ENCODE results near the gene FXR2. TPM values are rescaled to one million over a fixed set of nuclear protein-coding genes. Genes with fewer than 3 reads are reported as not detected.

FXR2 gene
- total and polyA plus RNA-seq, 2 experiments from 2014 or later, result 10.9 to 24.4 TPM

DNA sequence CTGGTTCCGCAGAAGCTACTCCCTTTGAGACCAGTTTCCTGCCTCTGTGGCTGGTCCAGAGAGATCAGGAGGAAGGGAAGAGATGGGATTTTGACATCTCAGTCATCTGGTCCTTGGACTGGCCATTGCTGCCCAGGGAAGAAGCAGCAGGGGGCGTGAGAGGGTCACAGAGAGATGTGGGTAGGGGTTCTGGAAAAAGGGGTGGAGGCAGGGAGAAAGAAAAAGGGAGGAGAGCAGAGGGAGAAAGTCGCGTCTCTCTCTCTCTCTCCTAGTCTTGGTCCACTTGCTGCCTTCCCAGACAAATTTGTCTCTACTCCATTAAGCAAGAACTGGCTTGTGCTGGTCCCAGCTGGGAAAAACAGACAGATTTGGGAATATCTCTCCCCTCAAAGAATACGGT, 19.7 kb upstream of the FXR2 start (continued):
- TF ChIP-seq, protein P1, sequence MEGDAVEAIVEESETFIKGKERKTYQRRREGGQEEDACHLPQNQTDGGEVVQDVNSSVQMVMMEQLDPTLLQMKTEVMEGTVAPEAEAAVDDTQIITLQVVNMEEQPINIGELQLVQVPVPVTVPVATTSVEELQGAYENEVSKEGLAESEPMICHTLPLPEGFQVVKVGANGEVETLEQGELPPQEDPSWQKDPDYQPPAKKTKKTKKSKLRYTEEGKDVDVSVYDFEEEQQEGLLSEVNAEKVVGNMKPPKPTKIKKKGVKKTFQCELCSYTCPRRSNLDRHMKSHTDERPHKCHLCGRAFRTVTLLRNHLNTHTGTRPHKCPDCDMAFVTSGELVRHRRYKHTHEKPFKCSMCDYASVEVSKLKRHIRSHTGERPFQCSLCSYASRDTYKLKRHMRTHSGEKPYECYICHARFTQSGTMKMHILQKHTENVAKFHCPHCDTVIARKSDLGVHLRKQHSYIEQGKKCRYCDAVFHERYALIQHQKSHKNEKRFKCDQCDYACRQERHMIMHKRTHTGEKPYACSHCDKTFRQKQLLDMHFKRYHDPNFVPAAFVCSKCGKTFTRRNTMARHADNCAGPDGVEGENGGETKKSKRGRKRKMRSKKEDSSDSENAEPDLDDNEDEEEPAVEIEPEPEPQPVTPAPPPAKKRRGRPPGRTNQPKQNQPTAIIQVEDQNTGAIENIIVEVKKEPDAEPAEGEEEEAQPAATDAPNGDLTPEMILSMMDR (conservative IDR thresholded peaks at IDR 0.05; ENCODE audit: low read depth in 2 of 2), result peak; percentile 83 to 94
- TF ChIP-seq, protein P2, sequence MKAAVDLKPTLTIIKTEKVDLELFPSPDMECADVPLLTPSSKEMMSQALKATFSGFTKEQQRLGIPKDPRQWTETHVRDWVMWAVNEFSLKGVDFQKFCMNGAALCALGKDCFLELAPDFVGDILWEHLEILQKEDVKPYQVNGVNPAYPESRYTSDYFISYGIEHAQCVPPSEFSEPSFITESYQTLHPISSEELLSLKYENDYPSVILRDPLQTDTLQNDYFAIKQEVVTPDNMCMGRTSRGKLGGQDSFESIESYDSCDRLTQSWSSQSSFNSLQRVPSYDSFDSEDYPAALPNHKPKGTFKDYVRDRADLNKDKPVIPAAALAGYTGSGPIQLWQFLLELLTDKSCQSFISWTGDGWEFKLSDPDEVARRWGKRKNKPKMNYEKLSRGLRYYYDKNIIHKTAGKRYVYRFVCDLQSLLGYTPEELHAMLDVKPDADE (IDR thresholded peaks at IDR 0.05), result no peak

DNA sequence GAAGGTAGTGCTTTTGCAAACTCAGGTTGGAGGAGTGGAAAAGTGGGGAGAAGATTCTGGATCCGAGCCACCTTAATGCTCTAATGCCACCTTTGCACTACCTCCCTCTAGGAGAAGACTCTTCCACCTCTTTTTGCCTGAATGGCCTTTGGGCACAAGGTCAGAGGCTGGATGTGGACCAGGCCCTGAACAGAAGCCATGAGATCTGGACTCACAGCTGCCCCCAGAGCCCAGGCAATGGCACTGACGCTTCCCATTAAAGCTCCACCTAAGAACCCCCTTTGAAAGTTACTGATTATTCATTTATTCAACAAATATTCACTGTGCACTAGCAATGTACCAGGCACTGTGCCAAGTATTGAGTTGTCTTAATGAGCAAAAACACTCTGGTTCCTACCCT, 18.4 kb upstream of the FXR2 start:
- Histone ChIP-seq H3K4me2 (no peak overlapping the region), H3K4me3 (no peak overlapping the region), H3F3A (replicated peaks; ENCODE audit: low read depth) (0 out of 2 replicates have a peak, but pooled peaks cover 7% of the 10 kb centered on the region), H3K4me1 (ENCODE audit: insufficient read depth) (peaks cover 7% of the 10 kb centered on the region; the same call in 1 of the 2 replicates), H3K9me2 (ENCODE audit: insufficient read depth) (no peaks in the 10 kb centered on the region), H3K79me2 (replicated peaks; ENCODE audit: insufficient read depth) (no peaks in the 10 kb centered on the region), H3K27ac (ENCODE audit: low read depth) (no peak overlapping the region), H2AFZ (peak overlapping the region; percentile 67; the same call in 1 of the 2 replicates), H3K27me3 (ENCODE audit: insufficient read depth) (no peaks in the 10 kb centered on the region), H4K20me1 (replicated peaks; ENCODE audit: insufficient read depth) (no peaks in the 10 kb centered on the region), H3K36me3 (ENCODE audit: insufficient read depth) (no peaks in the 10 kb centered on the region)
- peak; percentile 51 for ATAC-seq
- DNase-seq (ENCODE audit: low spot score), result peak; percentile 51
- H3K9me3 Mint-ChIP-seq, result no peaks in the 10 kb centered on the region
- H3K4me3 Mint-ChIP-seq, result no peak overlapping the region
- H3K4me1 Mint-ChIP-seq, result peaks cover 34% of the 10 kb centered on the region
- no peaks in the 10 kb centered on the region for H3K36me3 Mint-ChIP-seq (ENCODE audit: low read depth)
- peaks cover 18% of the 10 kb centered on the region for H3K27me3 Mint-ChIP-seq (ENCODE audit: insufficient read depth, low read depth, poor library complexity)
- H3K27ac Mint-ChIP-seq, result no peak overlapping the region; the same call in 1 of the 2 replicates
- TF ChIP-seq, protein P2 (IDR thresholded peaks at IDR 0.05), result no peak
- TF ChIP-seq ZNF114 (CRISPR knock-in tag; IDR thresholded peaks at IDR 0.05), result no peak
- TF ChIP-seq, protein P1 (conservative IDR thresholded peaks at IDR 0.05; ENCODE audit: low read depth in 2 of 2), result peak; percentile 10; a peak in 2 of 4 replicates

DNA sequence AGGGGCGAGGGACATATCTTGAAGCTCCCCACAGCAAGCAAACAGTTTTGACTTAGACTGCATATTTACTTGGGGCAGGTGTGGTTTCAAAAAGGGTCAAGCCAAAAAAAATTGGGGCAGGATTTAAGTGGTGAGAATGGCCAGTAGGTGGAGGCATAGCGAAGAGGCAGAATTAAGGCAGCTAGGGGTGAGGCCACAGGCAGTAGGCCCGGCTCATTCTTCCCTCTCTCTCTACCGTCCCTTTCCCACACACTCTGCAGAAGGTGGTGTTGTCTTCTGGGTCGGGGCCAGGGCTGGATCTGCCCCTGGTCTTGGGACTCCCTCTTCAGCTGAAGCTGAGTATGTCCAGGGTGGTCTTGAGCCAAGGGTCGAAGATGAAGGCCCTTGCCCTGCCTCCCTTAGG, 17.8 kb upstream of the FXR2 start:
- Mint-ChIP-seq H3K36me3 (ENCODE audit: low read depth) (no peaks in the 10 kb centered on the region), H3K4me3 (no peak overlapping the region), H3K27me3 (ENCODE audit: insufficient read depth, low read depth, poor library complexity) (peaks cover 18% of the 10 kb centered on the region), H3K27ac (no peak overlapping the region), H3K4me1 (peaks cover 34% of the 10 kb centered on the region), H3K9me3 (no peaks in the 10 kb centered on the region)
- Histone ChIP-seq H3K79me2 (replicated peaks; ENCODE audit: insufficient read depth) (no peaks in the 10 kb centered on the region), H2AFZ (peak overlapping the region; percentile 67; the same call in 1 of the 2 replicates), H3K4me1 (ENCODE audit: insufficient read depth) (peaks cover 7% of the 10 kb centered on the region; the same call in 1 of the 2 replicates), H4K20me1 (replicated peaks; ENCODE audit: insufficient read depth) (no peaks in the 10 kb centered on the region), H3K27ac (ENCODE audit: low read depth) (no peak overlapping the region), H3K9me2 (ENCODE audit: insufficient read depth) (no peaks in the 10 kb centered on the region), H3K36me3 (ENCODE audit: insufficient read depth) (no peaks in the 10 kb centered on the region), H3K4me2 (no peak overlapping the region), H3F3A (replicated peaks; ENCODE audit: low read depth) (peaks cover 8% of the 10 kb centered on the region; the same call in 1 of the 2 replicates), H3K27me3 (ENCODE audit: insufficient read depth) (no peaks in the 10 kb centered on the region), H3K4me3 (no peak overlapping the region)
- ATAC-seq, result peak; percentile 67
- DNase-seq (ENCODE audit: low spot score), result peak; percentile 86
- TF ChIP-seq ZNF331 (CRISPR knock-in tag; IDR thresholded peaks at IDR 0.05; ENCODE audit: low read depth) (no peak), ZNF114 (CRISPR knock-in tag; IDR thresholded peaks at IDR 0.05) (no peak)
- TF ChIP-seq, protein P3, sequence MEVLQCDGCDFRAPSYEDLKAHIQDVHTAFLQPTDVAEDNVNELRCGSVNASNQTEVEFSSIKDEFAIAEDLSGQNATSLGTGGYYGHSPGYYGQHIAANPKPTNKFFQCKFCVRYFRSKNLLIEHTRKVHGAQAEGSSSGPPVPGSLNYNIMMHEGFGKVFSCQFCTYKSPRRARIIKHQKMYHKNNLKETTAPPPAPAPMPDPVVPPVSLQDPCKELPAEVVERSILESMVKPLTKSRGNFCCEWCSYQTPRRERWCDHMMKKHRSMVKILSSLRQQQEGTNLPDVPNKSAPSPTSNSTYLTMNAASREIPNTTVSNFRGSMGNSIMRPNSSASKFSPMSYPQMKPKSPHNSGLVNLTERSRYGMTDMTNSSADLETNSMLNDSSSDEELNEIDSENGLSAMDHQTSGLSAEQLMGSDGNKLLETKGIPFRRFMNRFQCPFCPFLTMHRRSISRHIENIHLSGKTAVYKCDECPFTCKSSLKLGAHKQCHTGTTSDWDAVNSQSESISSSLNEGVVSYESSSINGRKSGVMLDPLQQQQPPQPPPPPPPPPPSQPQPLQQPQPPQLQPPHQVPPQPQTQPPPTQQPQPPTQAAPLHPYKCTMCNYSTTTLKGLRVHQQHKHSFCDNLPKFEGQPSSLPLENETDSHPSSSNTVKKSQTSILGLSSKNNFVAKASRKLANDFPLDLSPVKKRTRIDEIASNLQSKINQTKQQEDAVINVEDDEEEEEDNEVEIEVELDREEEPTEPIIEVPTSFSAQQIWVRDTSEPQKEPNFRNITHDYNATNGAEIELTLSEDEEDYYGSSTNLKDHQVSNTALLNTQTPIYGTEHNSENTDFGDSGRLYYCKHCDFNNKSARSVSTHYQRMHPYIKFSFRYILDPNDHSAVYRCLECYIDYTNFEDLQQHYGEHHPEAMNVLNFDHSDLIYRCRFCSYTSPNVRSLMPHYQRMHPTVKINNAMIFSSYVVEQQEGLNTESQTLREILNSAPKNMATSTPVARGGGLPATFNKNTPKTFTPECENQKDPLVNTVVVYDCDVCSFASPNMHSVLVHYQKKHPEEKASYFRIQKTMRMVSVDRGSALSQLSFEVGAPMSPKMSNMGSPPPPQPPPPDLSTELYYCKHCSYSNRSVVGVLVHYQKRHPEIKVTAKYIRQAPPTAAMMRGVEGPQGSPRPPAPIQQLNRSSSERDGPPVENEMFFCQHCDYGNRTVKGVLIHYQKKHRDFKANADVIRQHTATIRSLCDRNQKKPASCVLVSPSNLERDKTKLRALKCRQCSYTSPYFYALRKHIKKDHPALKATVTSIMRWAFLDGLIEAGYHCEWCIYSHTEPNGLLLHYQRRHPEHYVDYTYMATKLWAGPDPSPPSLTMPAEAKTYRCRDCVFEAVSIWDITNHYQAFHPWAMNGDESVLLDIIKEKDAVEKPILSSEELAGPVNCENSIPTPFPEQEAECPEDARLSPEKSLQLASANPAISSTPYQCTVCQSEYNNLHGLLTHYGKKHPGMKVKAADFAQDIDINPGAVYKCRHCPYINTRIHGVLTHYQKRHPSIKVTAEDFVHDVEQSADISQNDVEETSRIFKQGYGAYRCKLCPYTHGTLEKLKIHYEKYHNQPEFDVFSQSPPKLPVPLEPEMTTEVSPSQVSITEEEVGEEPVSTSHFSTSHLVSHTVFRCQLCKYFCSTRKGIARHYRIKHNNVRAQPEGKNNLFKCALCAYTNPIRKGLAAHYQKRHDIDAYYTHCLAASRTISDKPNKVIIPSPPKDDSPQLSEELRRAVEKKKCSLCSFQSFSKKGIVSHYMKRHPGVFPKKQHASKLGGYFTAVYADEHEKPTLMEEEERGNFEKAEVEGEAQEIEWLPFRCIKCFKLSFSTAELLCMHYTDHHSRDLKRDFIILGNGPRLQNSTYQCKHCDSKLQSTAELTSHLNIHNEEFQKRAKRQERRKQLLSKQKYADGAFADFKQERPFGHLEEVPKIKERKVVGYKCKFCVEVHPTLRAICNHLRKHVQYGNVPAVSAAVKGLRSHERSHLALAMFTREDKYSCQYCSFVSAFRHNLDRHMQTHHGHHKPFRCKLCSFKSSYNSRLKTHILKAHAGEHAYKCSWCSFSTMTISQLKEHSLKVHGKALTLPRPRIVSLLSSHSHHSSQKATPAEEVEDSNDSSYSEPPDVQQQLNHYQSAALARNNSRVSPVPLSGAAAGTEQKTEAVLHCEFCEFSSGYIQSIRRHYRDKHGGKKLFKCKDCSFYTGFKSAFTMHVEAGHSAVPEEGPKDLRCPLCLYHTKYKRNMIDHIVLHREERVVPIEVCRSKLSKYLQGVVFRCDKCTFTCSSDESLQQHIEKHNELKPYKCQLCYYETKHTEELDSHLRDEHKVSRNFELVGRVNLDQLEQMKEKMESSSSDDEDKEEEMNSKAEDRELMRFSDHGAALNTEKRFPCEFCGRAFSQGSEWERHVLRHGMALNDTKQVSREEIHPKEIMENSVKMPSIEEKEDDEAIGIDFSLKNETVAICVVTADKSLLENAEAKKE (CRISPR knock-in tag; IDR thresholded peaks at IDR 0.05), result no peak
